Ovary (tissue), 9 donors: ENCODE data around the gene DISP2. TPM values are rescaled to one million over a fixed set of nuclear protein-coding genes. Genes with fewer than 3 reads are reported as not detected.

ENCODE experiments used
- DNase-seq, 5 donors: peaks; one replicate each; pipeline ENCODE4 v3.0.0-alpha.2; 2019 to 2020
- H3K27ac ChIP-seq, 2 donors: fragments of 200-600 bp; one replicate each; pipeline versions ENCODE4 v1.5.1 to v1.8.0; 2019 to 2022
- H3K27me3 ChIP-seq: fragments of 200-600 bp; one replicate; pipeline ENCODE4 v1.8.0; 2022
- H3K36me3 ChIP-seq: fragments of 200-600 bp; sonication (generic); one replicate; pipeline ENCODE4 v1.5.1; 2019
- H3K4me1 ChIP-seq: one replicate; pipeline ENCODE4 v1.8.1; 2013; ENCODE audit warnings: mild to moderate bottlenecking, moderate library complexity; ENCODE audit not compliant: insufficient read depth
- H3K4me3 ChIP-seq: fragments of 200-600 bp; sonication (generic); one replicate; pipeline ENCODE4 v1.5.1; 2017
- H3K9me3 ChIP-seq, 2 donors: fragments of 200-600 bp in 1 of 2; sonication (generic) in 1 of 2; one replicate each; pipeline versions ENCODE4 v1.5.1 to v1.8.1; 2013 to 2019; ENCODE audit warnings: mild to moderate bottlenecking in 1 of 2, moderate library complexity in 1 of 2
- EP300 ChIP-seq: sonication (generic); formaldehyde crosslinking; IDR thresholded peaks from one replicate; pipeline ENCODE4 v1.6.1; 2017; ENCODE audit warnings: antibody characterized with exemption
- POLR2A ChIP-seq: fragments of 450-650 bp; IDR thresholded peaks from one replicate; pipeline ENCODE4 v1.6.1; 2017; ENCODE audit warnings: antibody characterized with exemption, mild to moderate bottlenecking, moderate library complexity
- WGBS, 3 donors: extraction: QIAGEN DNeasy Blood & Tissue Kit in 1 of 3; methylation state at CpG; one replicate each; pipeline versions ENCODE4 v1.1.5 to v1.1.7; 2013 to 2017; 5-methylcytosine and 5-hydroxymethylcytosine counted together
- intact Hi-C, 4 donors: fragments of 100-400 bp; cut with DNase I; formaldehyde crosslinking; loops; one replicate each; pipeline versions ENCODE4 v1.11.0 to v1.15.1; 2022 to 2023
- polyA plus RNA-seq, 2 donors: library from polyadenylated mRNA; stranded (reverse); fragments of 200-250 nt in 1 of 2; fragments of 350-450 nt in 1 of 2; fragmentation: Illumina TruSeq in 1 of 2; extraction: RNeasy Lipid Tissue Mini Kit (QIAGEN cat#74804) in 1 of 2; gene quantifications; one replicate each; pipeline ENCODE4 v1.2.3, GENCODE V29; 2013 to 2014
- total RNA-seq, 7 donors: library from RNA; depleted of rRNA in 2 of 7; stranded (reverse); fragments of >200 nt in 2 of 7; fragmentation: NEBNext Ultra II Directional in 3 of 7; extraction: Animal tissue kit (Norgen Biotek cat#: 25700) in 3 of 7; gene quantifications; one replicate each; pipeline versions ENCODE4 v1.1.0 to v1.2.4, GENCODE V29; 2016 to 2023
- TF ChIP-seq, protein P1 (sequence below), 3 donors: fragments of 450-650 bp in 2 of 3; fragments of 200-600 bp in 1 of 3; IDR thresholded peaks; one replicate each; pipeline versions ENCODE4 v1.5.1 to v1.8.0; 2016 to 2022; ENCODE audit warnings: antibody characterized with exemption in 3 of 3, mild to moderate bottlenecking in 1 of 3
- donor health status: DM: no; HTN: no; CAD: no; lungs with moderate emphysema.
- donor health status: DM: no; HTN: no; CAD: no.
- donor health status: Bipolar disorder and iron deficiency.
- donor health status: DM: yes; HTN: yes; CAD: no.
- donor health status: DM: no; HTN: no; CAD: no.
- donor health status: DM: yes; HTN: yes; CAD: no.

The DISP2 gene
- total and polyA plus RNA-seq, 9 donors = 0.48 to 12.9 (median 1.9) TPM; not detected in 2

DNA sequence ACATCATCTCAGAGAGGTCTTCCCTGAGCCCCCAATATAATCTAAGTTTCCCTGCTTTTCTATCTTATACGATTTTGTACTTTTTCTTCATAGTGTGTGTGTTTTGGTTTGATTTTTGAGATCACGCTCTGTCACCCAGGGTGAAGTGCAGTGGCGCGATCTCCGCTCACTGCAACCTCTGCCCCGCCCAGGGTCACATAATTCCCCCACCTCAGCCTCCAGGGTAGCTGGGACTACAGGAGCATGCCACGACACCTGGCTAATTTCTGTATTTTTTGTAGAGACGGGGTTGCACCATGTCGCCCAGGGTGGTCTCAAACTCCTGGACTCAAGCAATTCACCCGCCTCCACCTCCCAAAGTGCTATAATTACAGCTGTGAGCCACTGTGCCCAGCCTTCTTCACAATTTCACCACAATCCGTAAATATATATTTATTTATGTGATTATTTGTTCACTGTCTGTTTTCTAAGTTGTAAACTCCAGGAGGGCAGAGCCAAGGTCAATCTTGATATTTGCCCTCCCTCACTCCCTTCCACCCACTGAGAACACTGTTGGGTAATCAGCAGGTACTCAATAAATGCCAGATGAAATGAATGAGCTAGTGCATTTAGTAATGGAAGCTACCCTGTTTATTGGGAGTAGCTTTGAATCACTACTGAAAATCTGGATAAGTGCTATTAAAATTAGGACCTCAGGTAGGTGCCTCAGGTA is 24.0 kb downstream of the DISP2 start:
- no peaks in the 10 kb centered on the region for H3K36me3 ChIP-seq

DNA sequence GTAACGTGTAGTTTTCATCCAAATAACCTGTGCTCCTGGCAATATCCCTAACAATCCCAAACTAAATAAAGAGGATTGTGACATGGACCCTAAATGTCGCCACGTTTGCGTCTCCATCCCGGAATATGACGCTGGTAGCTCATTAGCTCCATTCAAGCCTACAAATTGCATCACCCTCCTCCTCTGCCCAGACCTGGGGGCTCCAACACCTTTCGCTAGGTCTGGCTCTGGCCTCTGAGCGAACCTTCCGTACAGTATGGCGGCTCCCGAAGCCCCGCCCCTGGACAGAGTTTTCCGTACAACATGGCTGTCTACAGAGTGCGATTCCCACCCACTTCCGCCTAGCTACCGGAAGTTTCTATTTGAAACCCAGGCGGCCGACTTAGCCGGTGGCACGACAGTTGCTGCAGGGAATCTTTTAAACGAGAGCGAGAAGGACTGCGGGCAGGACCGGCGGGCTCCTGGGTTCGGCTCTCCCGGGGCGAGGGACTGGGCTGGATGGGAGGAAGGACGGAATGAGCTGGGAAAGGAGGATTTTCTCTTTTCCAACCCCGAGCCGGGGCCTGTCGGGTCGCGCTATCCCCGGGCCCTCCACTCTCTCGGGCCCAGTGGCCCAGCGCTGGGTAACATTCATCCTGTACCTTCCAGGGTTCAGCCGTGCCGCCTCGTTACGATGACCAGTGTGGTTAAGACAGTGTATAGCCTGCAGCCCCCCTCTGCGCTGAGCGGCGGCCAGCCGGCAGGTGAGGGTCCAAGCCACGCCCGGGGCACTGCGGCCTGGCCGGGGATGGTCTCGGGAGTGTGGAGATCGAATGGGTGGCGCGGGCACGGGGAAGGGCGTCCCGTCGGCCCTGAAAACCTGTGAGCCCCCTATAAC is 24.8 kb downstream of the DISP2 start, which contains the start of gene KNSTRN:
Gene KNSTRN (plus strand): TSS at position 142 of the 877 bp plus-strand sequence. CDS start 115 bp downstream, at position 257.
- intact Hi-C loops = no loop called here
- peaks cover 1% of the 10 kb centered on the region for H3K4me1 ChIP-seq
- peak; percentile 87 to 92 (median 91) for DNase-seq
- peak within 1 kb of the TSS; percentile 89 for H3K4me3 ChIP-seq
- no peaks in the 10 kb centered on the region for H3K36me3 ChIP-seq
- TF ChIP-seq EP300 = no peak
- no peak for TF ChIP-seq POLR2A
- TF ChIP-seq, protein P1, sequence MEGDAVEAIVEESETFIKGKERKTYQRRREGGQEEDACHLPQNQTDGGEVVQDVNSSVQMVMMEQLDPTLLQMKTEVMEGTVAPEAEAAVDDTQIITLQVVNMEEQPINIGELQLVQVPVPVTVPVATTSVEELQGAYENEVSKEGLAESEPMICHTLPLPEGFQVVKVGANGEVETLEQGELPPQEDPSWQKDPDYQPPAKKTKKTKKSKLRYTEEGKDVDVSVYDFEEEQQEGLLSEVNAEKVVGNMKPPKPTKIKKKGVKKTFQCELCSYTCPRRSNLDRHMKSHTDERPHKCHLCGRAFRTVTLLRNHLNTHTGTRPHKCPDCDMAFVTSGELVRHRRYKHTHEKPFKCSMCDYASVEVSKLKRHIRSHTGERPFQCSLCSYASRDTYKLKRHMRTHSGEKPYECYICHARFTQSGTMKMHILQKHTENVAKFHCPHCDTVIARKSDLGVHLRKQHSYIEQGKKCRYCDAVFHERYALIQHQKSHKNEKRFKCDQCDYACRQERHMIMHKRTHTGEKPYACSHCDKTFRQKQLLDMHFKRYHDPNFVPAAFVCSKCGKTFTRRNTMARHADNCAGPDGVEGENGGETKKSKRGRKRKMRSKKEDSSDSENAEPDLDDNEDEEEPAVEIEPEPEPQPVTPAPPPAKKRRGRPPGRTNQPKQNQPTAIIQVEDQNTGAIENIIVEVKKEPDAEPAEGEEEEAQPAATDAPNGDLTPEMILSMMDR (IDR thresholded peaks at IDR 0.05) = no peak
- H3K27ac ChIP-seq = no peak within 1 kb of the TSS
- no peaks in the 10 kb centered on the region for H3K9me3 ChIP-seq
- 3 to 4% (median 4%) methylated on average over 56 to 57 of the region's 57 CpGs for WGBS, 3 donors
- H3K27me3 ChIP-seq = no peaks in the 10 kb centered on the region

More for the DNA sequence above, 24.0 kb downstream of the DISP2 start:
- Histone ChIP-seq H3K4me1 (peaks cover 1% of the 10 kb centered on the region), H3K27ac (no peak overlapping the region), H3K27me3 (no peaks in the 10 kb centered on the region), H3K9me3 (no peaks in the 10 kb centered on the region), H3K4me3 (no peak overlapping the region)
- TF ChIP-seq EP300 = no peak
- TF ChIP-seq, protein P1 (IDR thresholded peaks at IDR 0.05) = no peak
- TF ChIP-seq POLR2A = no peak
- DNase-seq = no peak
- intact Hi-C loops = no loop called here
- 91 to 93% (median 93%) methylated on average over 11 of the region's 11 CpGs for WGBS, 3 donors

DNA sequence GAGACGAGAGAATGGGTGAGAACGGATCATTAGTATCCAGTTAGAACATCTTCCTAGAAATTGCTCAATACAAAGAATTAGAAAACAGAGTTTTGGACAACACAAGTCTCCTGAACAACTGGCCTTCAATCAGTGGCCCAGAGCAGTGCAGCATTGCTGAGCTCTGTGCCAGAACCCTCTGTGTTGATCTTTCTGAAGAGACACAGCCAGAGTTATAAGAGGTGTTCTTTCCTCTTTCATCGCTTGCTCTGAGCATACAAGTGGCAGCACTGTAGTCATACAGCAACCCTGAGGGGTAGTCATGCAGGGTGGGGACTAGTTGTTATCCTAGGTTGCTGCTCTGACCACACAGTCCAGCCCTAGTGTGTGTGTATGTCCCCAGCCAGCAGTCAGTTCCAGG is 28.5 kb downstream of the DISP2 start:
- intact Hi-C loops = no loop called here
- Histone ChIP-seq H3K36me3 (no peaks in the 10 kb centered on the region), H3K9me3 (no peaks in the 10 kb centered on the region), H3K4me1 (peaks cover 1% of the 10 kb centered on the region), H3K27ac (no peak overlapping the region), H3K27me3 (no peaks in the 10 kb centered on the region), H3K4me3 (no peak overlapping the region)
- TF ChIP-seq, protein P1 (IDR thresholded peaks at IDR 0.05) = no peak
- TF ChIP-seq POLR2A = no peak
- TF ChIP-seq EP300 = no peak
- no peak for DNase-seq
- WGBS, 3 donors = 91 to 98% (median 95%) methylated on average over 3 of the region's 3 CpGs

DNA sequence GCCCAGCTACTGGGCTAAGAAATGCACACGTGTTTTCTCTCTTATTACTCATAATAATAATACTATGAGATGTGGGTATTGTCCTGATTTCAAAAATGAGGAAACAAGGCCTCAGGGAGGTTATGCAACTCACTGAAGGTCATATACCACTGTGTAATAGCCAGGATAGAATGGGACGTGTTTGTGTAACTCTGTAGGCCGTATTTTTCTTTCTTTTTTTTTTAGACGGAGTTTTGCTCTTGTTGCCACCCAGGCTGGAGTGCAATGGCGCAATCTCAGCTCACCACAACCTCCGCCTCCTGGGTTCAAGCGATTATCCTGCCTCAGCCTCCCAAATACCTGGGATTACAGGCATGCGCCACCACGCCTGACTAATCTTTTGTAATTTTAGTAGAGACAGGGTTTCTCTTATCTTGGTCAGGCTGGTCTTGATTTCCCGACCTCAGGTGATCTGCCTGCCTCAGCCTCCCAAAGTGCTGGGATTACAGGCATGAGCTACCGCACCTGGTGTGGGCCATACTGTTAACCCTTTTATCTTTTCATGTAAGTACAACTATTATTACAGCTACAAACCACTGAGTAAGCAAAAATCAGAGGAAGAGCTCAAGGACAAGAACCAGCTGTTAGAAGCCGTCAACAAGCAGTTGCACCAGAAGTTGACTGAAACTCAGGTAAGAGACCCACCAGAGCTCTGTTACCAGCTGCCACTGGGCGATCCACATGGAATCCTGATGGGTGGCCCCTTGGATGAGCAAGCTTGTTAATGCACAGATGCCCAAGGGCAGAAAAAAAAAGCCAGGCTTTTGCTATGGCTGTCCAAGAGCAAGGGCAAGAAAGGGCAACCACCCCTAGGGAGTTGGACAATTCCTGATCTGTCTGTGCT is 31.2 kb downstream of the DISP2 start:
- Histone ChIP-seq H3K36me3 (no peaks in the 10 kb centered on the region), H3K27ac (no peak overlapping the region), H3K27me3 (no peaks in the 10 kb centered on the region), H3K4me3 (no peak overlapping the region), H3K9me3 (no peaks in the 10 kb centered on the region), H3K4me1 (no peaks in the 10 kb centered on the region)
- TF ChIP-seq, protein P1 (IDR thresholded peaks at IDR 0.05) = no peak
- TF ChIP-seq EP300 = no peak
- no peak for TF ChIP-seq POLR2A
- no peak for DNase-seq
- WGBS, 3 donors = 69 to 84% (median 77%) methylated on average over 13 of the region's 13 CpGs
- intact Hi-C loops = no loop called here
